HepG2 (cell line): Measurements from ENCODE around the gene CDC42BPG. TPM values are rescaled to one million over a fixed set of nuclear protein-coding genes. Genes with fewer than 3 reads are reported as not detected.
A peak's percentile ranks its signal among the peaks of the same experiment; 100 is the strongest.

Experiments
- ATAC-seq: fragments of 200-7000 bp; cut with Tn5 transposase; 3 replicates; pipeline ENCODE4 v1.9.1; 2020; ENCODE audit warnings: mild to moderate bottlenecking, moderate library complexity
- BruUV-seq: library from RNA; stranded (reverse); fragments of 400-500 nt; replicated peaks from 2 replicates; lab custom pipeline; 2021; lab: Mats Ljungman, UMichigan
- CTCF ChIA-PET: fragments of 300-600 bp; formaldehyde crosslinking; extraction: SDS; loops from one replicate; lab custom pipeline; 2021; ENCODE audit warnings: low total read pairs, inconsistent platforms, low intra/inter-chr PET ratio; lab: Yijun Ruan, JAX
- POLR2A ChIA-PET: fragments of 350-600 bp; sonication (Branson Sonifier 250); formaldehyde crosslinking; loops from one replicate; lab custom pipeline; 2020; ENCODE audit warnings: antibody characterized with exemption, inconsistent platforms; lab: Yijun Ruan, JAX
- DNase-seq: peaks from one replicate; pipeline ENCODE4 v3.0.0-alpha.2; 2015; ENCODE audit warnings: low spot score
- FAIRE-seq: peaks from 3 replicates; lab custom pipeline; 2011; peaks lifted over from hg19 to GRCh38; lab: Jason Lieb, UNC
- H2AFZ ChIP-seq: one replicate; pipeline ENCODE4 v1.6.1; 2011; ENCODE audit warnings: low read length, inconsistent platforms
- H3K27ac ChIP-seq: fragments of 300-600 bp; 3 replicates; pipeline ENCODE4 v1.8.0; 2011; ENCODE audit warnings: mixed run types, mild to moderate bottlenecking, mixed read lengths, low read length, inconsistent platforms; ENCODE audit not compliant: insufficient read depth; ENCODE audit errors: extremely low read length
- H3K27me3 ChIP-seq, 2 experiments: fragments of 200-600 bp in 1 of 2; 2 replicates in 1 of 2; 3 replicates in 1 of 2; pipeline versions ENCODE4 v1.6.0 to v1.8.0; 2011; ENCODE audit warnings: low read length in 2 of 2, mild to moderate bottlenecking in 2 of 2, moderate library complexity in 2 of 2, inconsistent platforms in 1 of 2; ENCODE audit not compliant: insufficient read depth in 2 of 2, control insufficient read depth in 1 of 2
- H3K36me3 ChIP-seq, 2 experiments: fragments of 200-600 bp in 1 of 2; replicated peaks in 1 of 2; 2 replicates in 1 of 2; 3 replicates in 1 of 2; pipeline versions ENCODE4 v1.5.1 to v1.8.0; 2011; ENCODE audit warnings: low read length in 2 of 2, inconsistent platforms in 1 of 2; ENCODE audit not compliant: insufficient read depth in 2 of 2, control insufficient read depth in 1 of 2
- H3K4me1 ChIP-seq: 2 replicates; pipeline ENCODE4 v1.5.1; 2012; ENCODE audit warnings: low read length, inconsistent platforms; ENCODE audit not compliant: insufficient read depth
- H3K4me2 ChIP-seq: 2 replicates; pipeline ENCODE4 v1.6.0; 2011; ENCODE audit warnings: low read depth, low read length, inconsistent platforms
- H3K4me3 ChIP-seq, 3 experiments: fragments of 200-600 bp in 1 of 3; sonication (generic), shearing (Covaris generic) in 1 of 3; replicated peaks in 1 of 3; 2 replicates each; pipeline ENCODE4 v1.5.1; 2011 to 2016; ENCODE audit warnings: low read length in 3 of 3, inconsistent platforms in 2 of 3, low read depth in 2 of 3, mild to moderate bottlenecking in 2 of 3, control low read depth in 1 of 3, mixed read lengths in 1 of 3; ENCODE audit not compliant: insufficient read depth in 1 of 3
- H3K79me2 ChIP-seq: one replicate; pipeline ENCODE4 v1.6.1; 2011; ENCODE audit warnings: low read length, inconsistent platforms; ENCODE audit not compliant: insufficient read depth
- H3K9ac ChIP-seq: 2 replicates; pipeline ENCODE4 v1.6.0; 2011; ENCODE audit warnings: mild to moderate bottlenecking, low read depth, low read length, inconsistent platforms; ENCODE audit not compliant: insufficient read depth
- H3K9me3 ChIP-seq: 2 replicates; pipeline ENCODE4 v1.5.1; 2012; ENCODE audit warnings: mild to moderate bottlenecking, low read length
- H4K20me1 ChIP-seq: 2 replicates; pipeline ENCODE4 v1.6.0; 2011; ENCODE audit warnings: inconsistent platforms, mild to moderate bottlenecking, low read length, moderate library complexity; ENCODE audit not compliant: insufficient read depth
- CBX2 ChIP-seq, 2 experiments: fragments of 200-600 bp in 1 of 2; sonication (generic); formaldehyde crosslinking in 1 of 2; IDR thresholded peaks; 2 replicates each; pipeline versions ENCODE4 v1.7.0 to v1.8.1; 2018 to 2022; ENCODE audit warnings: low read depth in 2 of 2, low read length in 1 of 2, mild to moderate bottlenecking in 1 of 2, missing genetic modification reagents in 1 of 2
- EP300 ChIP-seq, 3 experiments: sonication (generic) in 1 of 3; formaldehyde crosslinking in 1 of 3; IDR thresholded peaks; 2 replicates each; pipeline versions ENCODE4 v1.5.1 to v1.6.1; 2011 to 2020; ENCODE audit warnings: low read depth in 2 of 3, low read length in 2 of 3, borderline replicate concordance in 1 of 3, improper control_type of control experiment in 1 of 3, mild to moderate bottlenecking in 1 of 3, missing genetic modification reagents in 1 of 3, moderate library complexity in 1 of 3
- ISX ChIP-seq: sonication (generic); formaldehyde crosslinking; conservative IDR thresholded peaks from 2 replicates; pipeline ENCODE4 v1.5.0; 2020; ENCODE audit warnings: missing genetic modification reagents
- REL ChIP-seq: sonication (generic); formaldehyde crosslinking; conservative IDR thresholded peaks from 2 replicates; pipeline ENCODE4 v1.8.0; 2022; ENCODE audit warnings: mild to moderate bottlenecking, missing genetic modification reagents, moderate library complexity
- SIX4 ChIP-seq: sonication (generic); formaldehyde crosslinking; IDR thresholded peaks from 2 replicates; pipeline ENCODE4 v1.4.0; 2020; ENCODE audit warnings: missing genetic modification reagents
- ZBTB21 ChIP-seq: sonication (generic); formaldehyde crosslinking; IDR thresholded peaks from 2 replicates; pipeline ENCODE4 v1.4.0; 2020; ENCODE audit warnings: missing genetic modification reagents
- ZNF280D ChIP-seq: sonication (generic); formaldehyde crosslinking; IDR thresholded peaks from 2 replicates; pipeline ENCODE4 v1.5.1; 2020; ENCODE audit warnings: mild to moderate bottlenecking, missing genetic modification reagents
- ZNF558 ChIP-seq: sonication (generic); formaldehyde crosslinking; IDR thresholded peaks from 2 replicates; pipeline ENCODE4 v1.9.0; 2022; ENCODE audit warnings: mild to moderate bottlenecking, missing genetic modification reagents, borderline replicate concordance
- ZNF670 ChIP-seq: sonication (generic); formaldehyde crosslinking; IDR thresholded peaks from 2 replicates; pipeline ENCODE4 v1.8.0; 2022; ENCODE audit warnings: mild to moderate bottlenecking, missing genetic modification reagents, borderline replicate concordance
- WGBS: methylation state at CpG from one replicate; pipeline ENCODE4 v1.1.6; 2017; ENCODE audit warnings: low lambda C conversion rate; 5-methylcytosine and 5-hydroxymethylcytosine counted together
- in situ Hi-C: cut with HindIII; loops from 2 replicates; pipeline ENCODE4 v1.10.0; 2017; ENCODE audit warnings: low pct_unique_long_range_greater_than_20kb; ENCODE audit not compliant: extremely low pct_ligation_motif_present
- intact Hi-C: fragments of 100-400 bp; cut with micrococcal nuclease; formaldehyde crosslinking; loops from one replicate; pipeline ENCODE4 v1.10.0; 2022; ENCODE audit not compliant: unreplicated experiment
- polyA plus RNA-seq, 8 experiments: library from polyadenylated mRNA; depleted of rRNA in 3 of 8; stranded (reverse) in 7 of 8; unstranded in 1 of 8; fragments of >200 nt; fragmentation: Illumina TruSeq in 4 of 8; extraction: Trizol in 4 of 8; gene quantifications; 2 replicates each; pipeline versions ENCODE4 v1.2.1 to v1.2.3, GENCODE V29; 2011 to 2016; ENCODE audit warnings: low read depth in 4 of 8, missing spikeins in 1 of 8, mixed read lengths in 1 of 8; ENCODE audit not compliant: insufficient read depth in 1 of 8
- total RNA-seq, 5 experiments: library from RNA; depleted of rRNA; stranded (reverse); fragments of >200 nt; fragmentation: Illumina TruSeq; extraction: Trizol; gene quantifications; 2 replicates each; pipeline ENCODE4 v1.2.3, GENCODE V29; 2016; ENCODE audit warnings: low read depth in 1 of 5
- TF ChIP-seq, protein P1 (sequence below): IDR thresholded peaks from 2 replicates; pipeline ENCODE4 v1.6.1; 2016
- TF ChIP-seq, protein P2 (sequence below): sonication (generic); formaldehyde crosslinking; IDR thresholded peaks from 2 replicates; pipeline ENCODE4 v1.5.0; 2020; ENCODE audit warnings: missing genetic modification reagents, mild to moderate bottlenecking, borderline replicate concordance
- TF ChIP-seq, protein P3 (sequence below): sonication (generic); formaldehyde crosslinking; conservative IDR thresholded peaks from 2 replicates; pipeline ENCODE4 v1.8.0; 2022; ENCODE audit warnings: missing genetic modification reagents

CDC42BPG gene
- total and polyA plus RNA-seq, 2 of the 13 experiments (the other 11 are each of a cell fraction or from before 2014, with no cell fraction given), result 0.55 to 1.4 TPM

- TF ChIP-seq, protein P1, sequence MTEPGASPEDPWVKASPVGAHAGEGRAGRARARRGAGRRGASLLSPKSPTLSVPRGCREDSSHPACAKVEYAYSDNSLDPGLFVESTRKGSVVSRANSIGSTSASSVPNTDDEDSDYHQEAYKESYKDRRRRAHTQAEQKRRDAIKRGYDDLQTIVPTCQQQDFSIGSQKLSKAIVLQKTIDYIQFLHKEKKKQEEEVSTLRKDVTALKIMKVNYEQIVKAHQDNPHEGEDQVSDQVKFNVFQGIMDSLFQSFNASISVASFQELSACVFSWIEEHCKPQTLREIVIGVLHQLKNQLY, result no peak
Measured at GRCh38 chr11:64878223-64878493, 33.7 kb upstream of the CDC42BPG start (continued).

DNA sequence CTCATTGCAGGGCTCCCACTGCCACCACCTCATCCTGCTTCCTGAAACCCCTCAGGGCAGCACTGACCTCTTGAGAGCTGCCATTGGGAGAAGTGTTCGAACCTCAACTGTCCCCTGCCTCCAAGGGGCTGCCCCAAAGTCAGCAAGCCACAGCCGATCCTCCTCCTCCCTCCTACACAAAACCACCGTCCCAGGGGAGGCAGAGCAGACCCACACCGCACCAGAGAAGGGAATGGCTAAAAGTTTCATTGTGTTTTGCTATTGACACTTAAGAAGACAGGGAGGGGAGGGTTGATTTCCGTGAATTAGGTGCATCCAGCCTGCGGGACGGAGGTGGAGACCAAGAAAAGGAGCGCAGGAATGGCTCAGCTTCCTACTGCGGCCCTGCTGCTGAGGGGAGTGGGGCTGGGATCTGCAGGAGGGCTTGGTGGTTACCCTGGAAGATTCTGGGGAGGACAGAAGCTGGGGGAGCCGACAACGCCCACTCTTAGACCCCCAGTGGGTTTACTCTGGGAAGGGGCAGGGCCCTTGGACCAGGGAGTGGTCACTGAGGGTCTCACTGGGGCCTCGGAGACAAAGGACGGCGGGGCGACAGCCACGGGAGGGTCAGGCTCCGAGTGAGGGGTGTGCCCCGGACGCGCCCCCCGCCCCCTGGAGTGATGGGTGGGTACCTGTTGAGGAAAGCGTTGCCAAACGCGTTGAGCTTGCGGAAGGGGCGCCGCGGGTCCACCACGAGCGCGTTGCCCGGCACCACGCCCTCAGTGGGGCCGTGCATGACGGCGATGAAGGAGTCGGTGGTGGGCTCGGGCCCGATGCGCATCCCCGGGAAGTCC lies 33.2 kb upstream of the CDC42BPG start:
- H3K4me1 ChIP-seq, result peaks cover 67% of the 10 kb centered on the region
- BruUV-seq, result no TSS peak
- TF ChIP-seq ZNF280D (CRISPR knock-in tag) (no peak), ZNF558 (CRISPR knock-in tag) (0 out of 2 replicates have a peak, but pooled peaks have one; percentile 49), ISX (CRISPR knock-in tag) (no peak), ZBTB21 (no peak), CBX2 (IDR thresholded peaks at IDR 0.05; ENCODE audit: low read depth, low read length) (no peak), CBX2 (CRISPR knock-in tag; IDR thresholded peaks at IDR 0.05; ENCODE audit: low read depth) (0 out of 2 replicates have a peak, but pooled peaks have one; percentile 41), EP300 (IDR thresholded peaks at IDR 0.05; ENCODE audit: low read depth in 2 of 2, low read length in 2 of 2) (no peak), EP300 (CRISPR knock-in tag; IDR thresholded peaks at IDR 0.05; ENCODE audit: borderline replicate concordance) (no peak), SIX4 (CRISPR knock-in tag) (no peak), ZNF670 (CRISPR knock-in tag) (0 out of 2 replicates have a peak, but pooled peaks have one; percentile 20), REL (CRISPR knock-in tag) (no peak)
- TF ChIP-seq, protein P2, sequence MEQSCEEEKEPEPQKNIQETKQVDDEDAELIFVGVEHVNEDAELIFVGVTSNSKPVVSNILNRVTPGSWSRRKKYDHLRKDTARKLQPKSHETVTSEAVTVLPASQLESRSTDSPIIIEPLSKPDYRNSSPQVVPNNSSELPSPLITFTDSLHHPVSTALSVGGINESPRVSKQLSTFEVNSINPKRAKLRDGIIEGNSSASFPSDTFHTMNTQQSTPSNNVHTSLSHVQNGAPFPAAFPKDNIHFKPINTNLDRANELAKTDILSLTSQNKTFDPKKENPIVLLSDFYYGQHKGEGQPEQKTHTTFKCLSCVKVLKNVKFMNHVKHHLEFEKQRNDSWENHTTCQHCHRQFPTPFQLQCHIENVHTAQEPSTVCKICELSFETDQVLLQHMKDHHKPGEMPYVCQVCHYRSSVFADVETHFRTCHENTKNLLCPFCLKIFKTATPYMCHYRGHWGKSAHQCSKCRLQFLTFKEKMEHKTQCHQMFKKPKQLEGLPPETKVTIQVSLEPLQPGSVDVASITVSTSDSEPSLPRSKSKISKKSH (CRISPR knock-in tag), result no peak
- TF ChIP-seq, protein P3, sequence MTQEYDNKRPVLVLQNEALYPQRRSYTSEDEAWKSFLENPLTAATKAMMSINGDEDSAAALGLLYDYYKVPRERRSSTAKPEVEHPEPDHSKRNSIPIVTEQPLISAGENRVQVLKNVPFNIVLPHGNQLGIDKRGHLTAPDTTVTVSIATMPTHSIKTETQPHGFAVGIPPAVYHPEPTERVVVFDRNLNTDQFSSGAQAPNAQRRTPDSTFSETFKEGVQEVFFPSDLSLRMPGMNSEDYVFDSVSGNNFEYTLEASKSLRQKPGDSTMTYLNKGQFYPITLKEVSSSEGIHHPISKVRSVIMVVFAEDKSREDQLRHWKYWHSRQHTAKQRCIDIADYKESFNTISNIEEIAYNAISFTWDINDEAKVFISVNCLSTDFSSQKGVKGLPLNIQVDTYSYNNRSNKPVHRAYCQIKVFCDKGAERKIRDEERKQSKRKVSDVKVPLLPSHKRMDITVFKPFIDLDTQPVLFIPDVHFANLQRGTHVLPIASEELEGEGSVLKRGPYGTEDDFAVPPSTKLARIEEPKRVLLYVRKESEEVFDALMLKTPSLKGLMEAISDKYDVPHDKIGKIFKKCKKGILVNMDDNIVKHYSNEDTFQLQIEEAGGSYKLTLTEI (CRISPR knock-in tag), result no peak

More for the DNA sequence above, 33.2 kb upstream of the CDC42BPG start:
- Histone ChIP-seq H3K4me3 (peak overlapping the region; percentile 83 to 99 (median 98)), H3K9ac (peak overlapping the region; percentile 81), H3K4me2 (peak overlapping the region; percentile 98), H3K36me3 (peaks cover 0 to 4% of the 10 kb centered on the region in 2 experiments; a peak in 1 of 5 replicates), H3K79me2 (peaks cover 36% of the 10 kb centered on the region), H3K27ac (peak overlapping the region; percentile 48), H4K20me1 (no peaks in the 10 kb centered on the region; the same call in 1 of the 2 replicates), H2AFZ (no peak overlapping the region), H3K27me3 (no peaks in the 10 kb centered on the region; a peak in 1 of 5 replicates), H3K9me3 (no peaks in the 10 kb centered on the region)
- DNase-seq (no peak), ATAC-seq (peak; percentile 6), FAIRE-seq (no peak)
- ChIA-PET POLR2A (interaction anchor here (1.1 to 10.4 kb wide), 6 partner anchors 8 to 187 kb away, joined by 3 to 132 read pairs (median 17); no protein-coding TSS in a partner anchor), CTCF (interaction anchor here (1.7 kb wide), 1 partner anchor 31 kb away, joined by 6 read pairs; no protein-coding TSS in a partner anchor)
- 2% methylated on average over 11 of the region's 41 CpGs for WGBS
- in situ Hi-C loops (no loop called here), intact Hi-C loops (no loop called here)
